ENCODE data around the gene MAP4K1.

The MAP4K1 gene

DNA sequence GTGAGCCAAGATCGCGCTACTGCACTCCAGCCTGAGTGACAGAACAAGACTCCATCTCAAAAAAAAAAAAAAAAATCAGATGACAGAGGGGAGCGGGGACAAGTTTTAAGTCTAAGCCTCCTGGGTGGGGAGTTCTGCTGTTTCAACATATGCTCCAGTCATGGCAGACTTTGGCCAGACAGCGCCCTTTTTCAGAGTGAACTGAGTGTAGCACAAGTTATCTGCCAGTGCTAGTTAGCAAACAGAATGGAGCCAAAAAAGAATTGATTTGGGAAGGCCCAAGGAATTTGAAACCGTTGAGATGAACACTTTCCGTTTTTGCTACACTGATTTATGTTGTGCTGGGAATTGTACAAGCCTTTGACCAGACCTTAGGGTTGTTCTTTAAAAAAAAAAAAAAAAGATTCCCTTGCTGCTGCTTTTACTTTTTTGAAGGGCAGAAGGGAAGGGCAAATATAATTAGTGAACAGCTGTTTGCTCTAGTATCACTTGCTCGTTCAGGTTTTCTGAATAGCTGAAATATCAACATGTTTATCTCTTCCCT, 35.3 kb upstream of the MAP4K1 start:
- TF ChIP-seq, protein P1, sequence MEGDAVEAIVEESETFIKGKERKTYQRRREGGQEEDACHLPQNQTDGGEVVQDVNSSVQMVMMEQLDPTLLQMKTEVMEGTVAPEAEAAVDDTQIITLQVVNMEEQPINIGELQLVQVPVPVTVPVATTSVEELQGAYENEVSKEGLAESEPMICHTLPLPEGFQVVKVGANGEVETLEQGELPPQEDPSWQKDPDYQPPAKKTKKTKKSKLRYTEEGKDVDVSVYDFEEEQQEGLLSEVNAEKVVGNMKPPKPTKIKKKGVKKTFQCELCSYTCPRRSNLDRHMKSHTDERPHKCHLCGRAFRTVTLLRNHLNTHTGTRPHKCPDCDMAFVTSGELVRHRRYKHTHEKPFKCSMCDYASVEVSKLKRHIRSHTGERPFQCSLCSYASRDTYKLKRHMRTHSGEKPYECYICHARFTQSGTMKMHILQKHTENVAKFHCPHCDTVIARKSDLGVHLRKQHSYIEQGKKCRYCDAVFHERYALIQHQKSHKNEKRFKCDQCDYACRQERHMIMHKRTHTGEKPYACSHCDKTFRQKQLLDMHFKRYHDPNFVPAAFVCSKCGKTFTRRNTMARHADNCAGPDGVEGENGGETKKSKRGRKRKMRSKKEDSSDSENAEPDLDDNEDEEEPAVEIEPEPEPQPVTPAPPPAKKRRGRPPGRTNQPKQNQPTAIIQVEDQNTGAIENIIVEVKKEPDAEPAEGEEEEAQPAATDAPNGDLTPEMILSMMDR (conservative IDR thresholded peaks at IDR 0.05; ENCODE audit: low read depth), result no peak
- CTCF ChIA-PET, result no interaction called here
- H3K27ac ChIP-seq, result peak overlapping the region; percentile 98
- POLR2A ChIA-PET (ENCODE audit: low non-redundant PET), result interaction anchor here (0.9 kb wide), 1 partner anchor 30 kb away, joined by 8 read pairs; no protein-coding TSS in a partner anchor
- DNase-seq (ENCODE audit: low spot score), result no peak

- H3K27ac ChIP-seq, result peak overlapping the region; percentile 98
- TF ChIP-seq, protein P1 (conservative IDR thresholded peaks at IDR 0.05; ENCODE audit: low read depth), result no peak
- ChIA-PET POLR2A (ENCODE audit: low non-redundant PET) (interaction anchor here (0.5 kb wide), 1 partner anchor 110 kb away, joined by 4 read pairs; no protein-coding TSS in a partner anchor), CTCF (interaction anchor here (0.8 kb wide), 1 partner anchor 32 kb away, joined by 11 read pairs; no protein-coding TSS in a partner anchor)
- DNase-seq (ENCODE audit: low spot score), result peak; percentile 69
These were observed 33.3 kb upstream of the MAP4K1 start for GRCh38 chr19:38650911-38651584.

- no peak for DNase-seq (ENCODE audit: low spot score)
- POLR2A ChIA-PET (ENCODE audit: low non-redundant PET), result interaction anchor here (0.5 kb wide), 1 partner anchor 111 kb away, joined by 4 read pairs; no protein-coding TSS in a partner anchor
- TF ChIP-seq, protein P1 (conservative IDR thresholded peaks at IDR 0.05; ENCODE audit: low read depth), result no peak
- CTCF ChIA-PET, result interaction anchor here (0.8 kb wide), 1 partner anchor 33 kb away, joined by 11 read pairs; no protein-coding TSS in a partner anchor
- H3K27ac ChIP-seq, result peak overlapping the region; percentile 98
These were observed 32.5 kb upstream of the MAP4K1 start for GRCh38 chr19:38650172-38650775.

- TF ChIP-seq, protein P1 (conservative IDR thresholded peaks at IDR 0.05; ENCODE audit: low read depth), result no peak
- CTCF ChIA-PET, result interaction anchor here (0.8 kb wide), 1 partner anchor 34 kb away, joined by 11 read pairs; no protein-coding TSS in a partner anchor
- peak overlapping the region; percentile 98 for H3K27ac ChIP-seq
- DNase-seq (ENCODE audit: low spot score), result peak; percentile 87
- POLR2A ChIA-PET (ENCODE audit: low non-redundant PET), result interaction anchor here (0.6 to 1.4 kb wide), 2 partner anchors 9 to 332 kb away, joined by 3 to 4 read pairs; no protein-coding TSS in a partner anchor
These were observed 31.8 kb upstream of the MAP4K1 start for GRCh38 chr19:38649305-38650171.

- DNase-seq (ENCODE audit: low spot score), result no peak
- ChIA-PET CTCF (interaction anchor here (0.6 kb wide), 1 partner anchor 8 kb away, joined by 3 read pairs; no protein-coding TSS in a partner anchor), POLR2A (ENCODE audit: low non-redundant PET) (interaction anchor here (1.4 kb wide), 1 partner anchor 10 kb away, joined by 3 read pairs; no protein-coding TSS in a partner anchor)
- TF ChIP-seq, protein P1 (conservative IDR thresholded peaks at IDR 0.05; ENCODE audit: low read depth), result no peak
- peak overlapping the region; percentile 98 for H3K27ac ChIP-seq
These were observed 31.1 kb upstream of the MAP4K1 start for GRCh38 chr19:38648769-38649304.
